Astrocyte (in vitro differentiated cells and primary cell): ENCODE measurements around the gene KPNA4. TPM values are rescaled to one million over a fixed set of nuclear protein-coding genes. Genes with fewer than 3 reads are reported as not detected.

Source experiments
- DNase-seq: peaks from one replicate; pipeline ENCODE4 v3.0.0-alpha.2; 2010; ENCODE audit warnings: low read depth
- FAIRE-seq: peaks from 2 replicates; lab custom pipeline; 2011; peaks lifted over from hg19 to GRCh38; lab: Jason Lieb, UNC
- H2AFZ ChIP-seq: 2 replicates; pipeline ENCODE4 v1.6.0; 2012; ENCODE audit warnings: low read depth, low read length, inconsistent platforms
- H3K27ac ChIP-seq: 2 replicates; pipeline ENCODE4 v1.5.1; 2011; ENCODE audit warnings: low read depth, low read length, inconsistent platforms
- H3K27me3 ChIP-seq: 2 replicates; pipeline ENCODE4 v1.6.0; 2011; ENCODE audit warnings: low read length, inconsistent platforms; ENCODE audit not compliant: insufficient read depth
- H3K36me3 ChIP-seq: 2 replicates; pipeline ENCODE4 v1.5.1; 2011; ENCODE audit warnings: low read length, inconsistent platforms; ENCODE audit not compliant: insufficient read depth
- H3K4me1 ChIP-seq: 2 replicates; pipeline ENCODE4 v1.5.1; 2011; ENCODE audit warnings: low read length, inconsistent platforms; ENCODE audit not compliant: insufficient read depth
- H3K4me2 ChIP-seq: 2 replicates; pipeline ENCODE4 v1.6.0; 2012; ENCODE audit warnings: low read length, inconsistent platforms
- H3K4me3 ChIP-seq: 2 replicates; pipeline ENCODE4 v1.5.1; 2011; ENCODE audit warnings: low read depth, mild to moderate bottlenecking, low read length, inconsistent platforms; ENCODE audit not compliant: insufficient read depth
- H3K79me2 ChIP-seq: 2 replicates; pipeline ENCODE4 v1.6.0; 2012; ENCODE audit warnings: mild to moderate bottlenecking, low read length, inconsistent platforms; ENCODE audit not compliant: insufficient read depth
- H3K9ac ChIP-seq: 2 replicates; pipeline ENCODE4 v1.6.0; 2012; ENCODE audit warnings: mild to moderate bottlenecking, low read length, inconsistent platforms
- H3K9me3 ChIP-seq: 2 replicates; pipeline ENCODE4 v1.5.1; 2012; ENCODE audit warnings: low read depth, mild to moderate bottlenecking, low read length, inconsistent platforms; ENCODE audit not compliant: insufficient read depth
- H4K20me1 ChIP-seq: 2 replicates; pipeline ENCODE4 v1.6.0; 2012; ENCODE audit warnings: low read length, inconsistent platforms; ENCODE audit not compliant: insufficient read depth
- H3K27ac Mint-ChIP-seq: one replicate; pipeline ENCODE4 v1.8.0; 2021; ENCODE audit warnings: mild to moderate bottlenecking, mixed read lengths; ENCODE audit not compliant: unreplicated experiment
- H3K27me3 Mint-ChIP-seq: one replicate; pipeline ENCODE4 v1.8.0; 2021; ENCODE audit warnings: low read depth, mixed read lengths; ENCODE audit not compliant: unreplicated experiment
- H3K36me3 Mint-ChIP-seq: one replicate; pipeline ENCODE4 v1.8.0; 2021; ENCODE audit warnings: low read depth, mixed read lengths; ENCODE audit not compliant: unreplicated experiment
- H3K4me1 Mint-ChIP-seq: one replicate; pipeline ENCODE4 v1.8.0; 2021; ENCODE audit warnings: low read depth, mixed read lengths; ENCODE audit not compliant: unreplicated experiment
- H3K4me3 Mint-ChIP-seq: one replicate; pipeline ENCODE4 v1.8.0; 2021; ENCODE audit warnings: mild to moderate bottlenecking, moderate library complexity, mixed read lengths; ENCODE audit not compliant: unreplicated experiment
- H3K9me3 Mint-ChIP-seq: one replicate; pipeline ENCODE4 v1.8.0; 2021; ENCODE audit warnings: mild to moderate bottlenecking, mixed read lengths; ENCODE audit not compliant: unreplicated experiment
- EZH2 ChIP-seq: IDR thresholded peaks from 2 replicates; pipeline ENCODE4 v1.6.1; 2012; ENCODE audit warnings: mild to moderate bottlenecking, low read length, inconsistent platforms; ENCODE audit not compliant: insufficient read depth
- total RNA-seq: library from RNA; stranded (reverse); gene quantifications from 2 replicates; pipeline ENCODE4 v1.2.1, GENCODE V29; 2021
- TF ChIP-seq, protein P1 (sequence below): IDR thresholded peaks from 2 replicates; pipeline ENCODE4 v1.5.1; 2011; ENCODE audit warnings: low read depth, mild to moderate bottlenecking, inconsistent platforms, low read length, moderate library complexity; ENCODE audit not compliant: insufficient read depth

The KPNA4 gene
- total RNA-seq, 1 donor from 2014 or later, result 105 TPM

GRCh38 chr3:160564949-160565441, 376 bp downstream of the KPNA4 start:
- Histone ChIP-seq H3K9me3 (no peaks in the 10 kb centered on the region), H3K27ac (peak overlapping the region; percentile 81), H4K20me1 (peaks cover 47% of the 10 kb centered on the region), H3K36me3 (no peaks in the 10 kb centered on the region), H3K9ac (peak overlapping the region; percentile 95), H3K4me2 (peak overlapping the region; percentile 97), H3K79me2 (peaks cover 71% of the 10 kb centered on the region), H2AFZ (no peak overlapping the region), H3K4me1 (peaks cover 16% of the 10 kb centered on the region), H3K27me3 (no peaks in the 10 kb centered on the region), H3K4me3 (peak overlapping the region; percentile 82)
- peak; percentile 39 for DNase-seq
- no peak for TF ChIP-seq EZH2
- TF ChIP-seq, protein P1, sequence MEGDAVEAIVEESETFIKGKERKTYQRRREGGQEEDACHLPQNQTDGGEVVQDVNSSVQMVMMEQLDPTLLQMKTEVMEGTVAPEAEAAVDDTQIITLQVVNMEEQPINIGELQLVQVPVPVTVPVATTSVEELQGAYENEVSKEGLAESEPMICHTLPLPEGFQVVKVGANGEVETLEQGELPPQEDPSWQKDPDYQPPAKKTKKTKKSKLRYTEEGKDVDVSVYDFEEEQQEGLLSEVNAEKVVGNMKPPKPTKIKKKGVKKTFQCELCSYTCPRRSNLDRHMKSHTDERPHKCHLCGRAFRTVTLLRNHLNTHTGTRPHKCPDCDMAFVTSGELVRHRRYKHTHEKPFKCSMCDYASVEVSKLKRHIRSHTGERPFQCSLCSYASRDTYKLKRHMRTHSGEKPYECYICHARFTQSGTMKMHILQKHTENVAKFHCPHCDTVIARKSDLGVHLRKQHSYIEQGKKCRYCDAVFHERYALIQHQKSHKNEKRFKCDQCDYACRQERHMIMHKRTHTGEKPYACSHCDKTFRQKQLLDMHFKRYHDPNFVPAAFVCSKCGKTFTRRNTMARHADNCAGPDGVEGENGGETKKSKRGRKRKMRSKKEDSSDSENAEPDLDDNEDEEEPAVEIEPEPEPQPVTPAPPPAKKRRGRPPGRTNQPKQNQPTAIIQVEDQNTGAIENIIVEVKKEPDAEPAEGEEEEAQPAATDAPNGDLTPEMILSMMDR, result no peak
- Mint-ChIP-seq H3K36me3 (peaks cover 8% of the 10 kb centered on the region), H3K9me3 (no peaks in the 10 kb centered on the region), H3K4me1 (peaks cover 25% of the 10 kb centered on the region), H3K4me3 (peak overlapping the region; percentile 89), H3K27me3 (no peaks in the 10 kb centered on the region), H3K27ac (no peak overlapping the region)
- no peak for FAIRE-seq

DNA sequence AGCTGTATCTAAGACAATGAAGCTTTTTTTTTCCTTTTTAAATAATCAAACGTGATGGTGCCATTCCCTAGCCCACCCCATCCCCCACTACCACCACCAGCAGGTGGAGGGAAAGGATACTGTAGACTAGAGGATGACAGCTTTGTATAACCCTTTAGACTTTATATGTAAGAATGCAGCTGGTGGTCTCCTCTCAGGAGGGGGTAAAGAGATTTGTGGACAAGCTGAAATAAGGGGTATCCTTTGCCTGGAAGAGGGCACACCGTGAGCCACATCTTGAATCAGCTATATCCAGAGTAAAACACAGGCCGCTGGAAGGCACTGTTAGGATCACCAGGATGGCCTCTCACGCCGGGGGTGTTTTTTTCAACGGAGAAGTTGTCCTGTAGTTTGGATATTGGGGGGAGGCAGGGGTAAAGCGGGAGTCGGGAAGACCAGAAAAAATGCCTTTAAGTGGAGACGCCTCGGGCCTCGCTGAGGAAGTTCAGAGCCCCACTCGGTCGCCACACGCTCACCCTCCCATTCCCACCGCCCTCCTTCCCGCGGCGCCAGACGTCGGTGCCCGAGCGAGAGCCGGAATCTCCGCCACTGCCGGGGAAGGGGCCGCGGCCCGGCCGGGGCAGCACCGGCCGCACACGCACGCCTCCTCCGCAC, 986 bp downstream of the KPNA4 start:
- no peaks in the 10 kb centered on the region for H3K9me3 ChIP-seq
- no peak overlapping the region for H2AFZ ChIP-seq
- H3K9me3 Mint-ChIP-seq, result no peaks in the 10 kb centered on the region
- no peak for DNase-seq
- H3K27me3 Mint-ChIP-seq, result no peaks in the 10 kb centered on the region
- FAIRE-seq, result no peak
- peak overlapping the region; percentile 98 for H3K4me3 Mint-ChIP-seq
- peaks cover 77% of the 10 kb centered on the region for H3K79me2 ChIP-seq
- peaks cover 16% of the 10 kb centered on the region for H3K4me1 ChIP-seq
- no peak for TF ChIP-seq EZH2
- TF ChIP-seq, protein P1, result no peak
- H3K4me1 Mint-ChIP-seq, result peaks cover 32% of the 10 kb centered on the region
- H3K36me3 ChIP-seq, result no peaks in the 10 kb centered on the region
- peak overlapping the region; percentile 81 for H3K27ac ChIP-seq
- H3K9ac ChIP-seq, result peak overlapping the region; percentile 95
- peak overlapping the region; percentile 96 for H3K27ac Mint-ChIP-seq
- H3K36me3 Mint-ChIP-seq, result peaks cover 8% of the 10 kb centered on the region
- H3K27me3 ChIP-seq, result no peaks in the 10 kb centered on the region
- peak overlapping the region; percentile 82 for H3K4me3 ChIP-seq
- peak overlapping the region; percentile 97 for H3K4me2 ChIP-seq
- H4K20me1 ChIP-seq, result peaks cover 53% of the 10 kb centered on the region

GRCh38 chr3:160562952-160563351, 2.4 kb downstream of the KPNA4 start:
- DNase-seq (no peak), FAIRE-seq (no peak)
- no peaks in the 10 kb centered on the region for H3K27me3 Mint-ChIP-seq
- Histone ChIP-seq H3K27me3 (no peaks in the 10 kb centered on the region), H3K27ac (no peak overlapping the region), H3K4me2 (peak overlapping the region; percentile 97), H3K4me1 (peaks cover 16% of the 10 kb centered on the region), H3K9ac (peak overlapping the region; percentile 95), H3K79me2 (peaks cover 81% of the 10 kb centered on the region), H3K36me3 (no peaks in the 10 kb centered on the region), H4K20me1 (peaks cover 67% of the 10 kb centered on the region), H3K9me3 (no peaks in the 10 kb centered on the region), H3K4me3 (peak overlapping the region; percentile 82), H2AFZ (no peak overlapping the region)
- no peak overlapping the region for H3K27ac Mint-ChIP-seq
- H3K9me3 Mint-ChIP-seq, result no peaks in the 10 kb centered on the region
- no peak for TF ChIP-seq EZH2
- TF ChIP-seq, protein P1, result no peak
- peaks cover 37% of the 10 kb centered on the region for H3K4me1 Mint-ChIP-seq
- peaks cover 4% of the 10 kb centered on the region for H3K36me3 Mint-ChIP-seq
- peak overlapping the region; percentile 98 for H3K4me3 Mint-ChIP-seq
